ENCODE results near the gene LRP10. TPM values are rescaled to one million over a fixed set of nuclear protein-coding genes. Genes with fewer than 3 reads are reported as not detected.

The LRP10 gene
- total and polyA plus RNA-seq, 4 donors = 25.7 to 148 (median 94.0) TPM

GRCh38 chr14:22890416-22890815 lies 18.9 kb downstream of the LRP10 start:
- Histone ChIP-seq H3K36me3 (ENCODE audit: control insufficient read depth in 4 of 4, insufficient read depth in 4 of 4, low read length in 4 of 4) (no peaks in the 10 kb centered on the region), H3K9ac (ENCODE audit: insufficient read depth in 1 of 2, low read length in 2 of 2) (no peak overlapping the region), H3K27me3 (ENCODE audit: control insufficient read depth in 3 of 3, insufficient read depth in 3 of 3, low read length in 2 of 3) (no peaks in the 10 kb centered on the region), H3K4me1 (ENCODE audit: control insufficient read depth in 5 of 5, insufficient read depth in 5 of 5, low read length in 5 of 5) (peaks cover 0 to 6% (median 4%) of the 10 kb centered on the region in 5 donors), H3K9me3 (ENCODE audit: control insufficient read depth in 4 of 4, insufficient read depth in 3 of 4, low read length in 3 of 4) (no peaks in the 10 kb centered on the region), H3K27ac (ENCODE audit: low read depth in 1 of 2, low read length in 1 of 2) (no peak overlapping the region), H3K4me3 (no peak overlapping the region)
- WGBS, 2 donors = 88 to 96% methylated on average over 1 of the region's 1 CpG
- DNase-seq = no peak
- no peak for ATAC-seq (ENCODE audit: insufficient read depth, low FRiP score)
- TF ChIP-seq CTCF (IDR thresholded peaks at IDR 0.05; ENCODE audit: control extremely low read depth, extremely low read depth) = no peak

GRCh38 chr14:22892488-22892887 lies 20.9 kb downstream of the LRP10 start:
- WGBS, 2 donors = 92 to 95% methylated on average over 7 of the region's 7 CpGs
- H3K27me3 ChIP-seq (ENCODE audit: control insufficient read depth in 3 of 3, insufficient read depth in 3 of 3, low read length in 2 of 3) = no peaks in the 10 kb centered on the region
- H3K9me3 ChIP-seq (ENCODE audit: control insufficient read depth in 4 of 4, insufficient read depth in 3 of 4, low read length in 3 of 4) = no peaks in the 10 kb centered on the region
- H3K27ac ChIP-seq (ENCODE audit: low read depth in 1 of 2, low read length in 1 of 2) = no peak overlapping the region
- H3K36me3 ChIP-seq (ENCODE audit: control insufficient read depth in 4 of 4, insufficient read depth in 4 of 4, low read length in 4 of 4) = peaks cover 0 to 3% (median 0%) of the 10 kb centered on the region in 4 donors
- peaks cover 0 to 15% (median 10%) of the 10 kb centered on the region in 5 donors for H3K4me1 ChIP-seq (ENCODE audit: control insufficient read depth in 5 of 5, insufficient read depth in 5 of 5, low read length in 5 of 5)
- ATAC-seq (ENCODE audit: insufficient read depth, low FRiP score) (no peak), DNase-seq (no peak)
- TF ChIP-seq CTCF (IDR thresholded peaks at IDR 0.05; ENCODE audit: control extremely low read depth, extremely low read depth) = no peak
- H3K4me3 ChIP-seq = no peak overlapping the region
- H3K9ac ChIP-seq (ENCODE audit: insufficient read depth in 1 of 2, low read length in 2 of 2) = no peak overlapping the region

GRCh38 chr14:22893706-22894105 lies 22.2 kb downstream of the LRP10 start:
- 93 to 98% methylated on average over 4 of the region's 4 CpGs for WGBS, 2 donors
- ATAC-seq (ENCODE audit: insufficient read depth, low FRiP score) (no peak), DNase-seq (no peak)
- no peaks in the 10 kb centered on the region for H3K9me3 ChIP-seq (ENCODE audit: control insufficient read depth in 4 of 4, insufficient read depth in 3 of 4, low read length in 3 of 4)
- H3K4me3 ChIP-seq = no peak overlapping the region
- TF ChIP-seq CTCF (IDR thresholded peaks at IDR 0.05; ENCODE audit: control extremely low read depth, extremely low read depth) = no peak
- peaks cover 3 to 12% (median 10%) of the 10 kb centered on the region in 5 donors for H3K4me1 ChIP-seq (ENCODE audit: control insufficient read depth in 5 of 5, insufficient read depth in 5 of 5, low read length in 5 of 5)
- H3K9ac ChIP-seq (ENCODE audit: insufficient read depth in 1 of 2, low read length in 2 of 2) = no peak overlapping the region
- H3K27ac ChIP-seq (ENCODE audit: low read depth in 1 of 2, low read length in 1 of 2) = no peak overlapping the region
- peaks cover 0 to 14% (median 2%) of the 10 kb centered on the region in 4 donors for H3K36me3 ChIP-seq (ENCODE audit: control insufficient read depth in 4 of 4, insufficient read depth in 4 of 4, low read length in 4 of 4)
- no peaks in the 10 kb centered on the region for H3K27me3 ChIP-seq (ENCODE audit: control insufficient read depth in 3 of 3, insufficient read depth in 3 of 3, low read length in 2 of 3)

- 96 to 98% methylated on average over 1 of the region's 1 CpG for WGBS, 2 donors
Measured at GRCh38 chr14:22895402-22895801, 23.9 kb downstream of the LRP10 start.

More at GRCh38 chr14:22895402-22895801, 23.9 kb downstream of the LRP10 start:
- no peak for DNase-seq
- Histone ChIP-seq H3K4me3 (no peak overlapping the region), H3K27me3 (ENCODE audit: control insufficient read depth in 3 of 3, insufficient read depth in 3 of 3, low read length in 2 of 3) (no peaks in the 10 kb centered on the region), H3K4me1 (ENCODE audit: control insufficient read depth in 5 of 5, insufficient read depth in 5 of 5, low read length in 5 of 5) (peaks cover 3 to 12% (median 10%) of the 10 kb centered on the region in 5 donors), H3K36me3 (ENCODE audit: control insufficient read depth in 4 of 4, insufficient read depth in 4 of 4, low read length in 4 of 4) (peaks cover 0 to 15% (median 4%) of the 10 kb centered on the region in 4 donors), H3K9ac (ENCODE audit: insufficient read depth in 1 of 2, low read length in 2 of 2) (no peak overlapping the region), H3K27ac (ENCODE audit: low read depth in 1 of 2, low read length in 1 of 2) (no peak overlapping the region), H3K9me3 (ENCODE audit: control insufficient read depth in 4 of 4, insufficient read depth in 3 of 4, low read length in 3 of 4) (no peaks in the 10 kb centered on the region)
- no peak for TF ChIP-seq CTCF (IDR thresholded peaks at IDR 0.05; ENCODE audit: control extremely low read depth, extremely low read depth)
- no peak for ATAC-seq (ENCODE audit: insufficient read depth, low FRiP score)
